GM06990 (cell line): Measurements from ENCODE around the gene KIAA1328.

Source experiments
- DNase-seq: peaks from one replicate; pipeline ENCODE4 v3.0.0-alpha.2; 2011; ENCODE audit not compliant: insufficient read length; ENCODE audit errors: extremely low read depth
- H3K27me3 ChIP-seq: replicated peaks from 2 replicates; pipeline ENCODE4 v1.6.0; 2011; ENCODE audit warnings: low read length; ENCODE audit not compliant: control insufficient read depth, insufficient read depth
- H3K36me3 ChIP-seq: 2 replicates; pipeline ENCODE4 v1.5.1; 2011; ENCODE audit warnings: low read length; ENCODE audit not compliant: control insufficient read depth, insufficient read depth
- H3K4me3 ChIP-seq: replicated peaks from 2 replicates; pipeline ENCODE4 v1.5.1; 2011; ENCODE audit warnings: low read depth, mild to moderate bottlenecking, control low read depth, low read length
- CTCF ChIP-seq: IDR thresholded peaks from 2 replicates; pipeline ENCODE4 v1.5.1; 2011; ENCODE audit warnings: low read length, control low read depth, mild to moderate bottlenecking, inconsistent platforms; ENCODE audit not compliant: insufficient read depth, poor library complexity, severe bottlenecking

Gene KIAA1328

GRCh38 chr18:36895606-36896005 is 66.7 kb downstream of the KIAA1328 start:
- DNase-seq: no peak

GRCh38 chr18:36897253-36897652 is 68.3 kb downstream of the KIAA1328 start:
- TF ChIP-seq CTCF: no peak
- DNase-seq: no peak

More at GRCh38 chr18:36895606-36896005, 66.7 kb downstream of the KIAA1328 start:
- TF ChIP-seq CTCF: no peak
- Histone ChIP-seq H3K36me3 (no peaks in the 10 kb centered on the region), H3K4me3 (no peak overlapping the region), H3K27me3 (no peaks in the 10 kb centered on the region)

GRCh38 chr18:36899289-36899688 is 70.4 kb downstream of the KIAA1328 start:
- Histone ChIP-seq H3K4me3 (no peak overlapping the region), H3K36me3 (no peaks in the 10 kb centered on the region), H3K27me3 (no peaks in the 10 kb centered on the region)
- peak; percentile 21 for TF ChIP-seq CTCF
- no peak for DNase-seq

More at GRCh38 chr18:36897253-36897652, 68.3 kb downstream of the KIAA1328 start:
- Histone ChIP-seq H3K4me3 (no peak overlapping the region), H3K27me3 (no peaks in the 10 kb centered on the region), H3K36me3 (no peaks in the 10 kb centered on the region)

- DNase-seq: no peak
- Histone ChIP-seq H3K36me3 (no peaks in the 10 kb centered on the region), H3K27me3 (no peaks in the 10 kb centered on the region), H3K4me3 (no peak overlapping the region)
- TF ChIP-seq CTCF: no peak
These were observed 71.5 kb downstream of the KIAA1328 start for GRCh38 chr18:36900466-36900865.

- DNase-seq: no peak
- no peak for TF ChIP-seq CTCF
- no peaks in the 10 kb centered on the region for H3K36me3 ChIP-seq
- H3K4me3 ChIP-seq: no peak overlapping the region
- H3K27me3 ChIP-seq: no peaks in the 10 kb centered on the region
These were observed 72.4 kb downstream of the KIAA1328 start for GRCh38 chr18:36901277-36901701.

GRCh38 chr18:36903215-36903928 is 74.4 kb downstream of the KIAA1328 start:
- H3K4me3 ChIP-seq: no peak overlapping the region
- H3K36me3 ChIP-seq: no peaks in the 10 kb centered on the region
- TF ChIP-seq CTCF: no peak
- no peaks in the 10 kb centered on the region for H3K27me3 ChIP-seq
- DNase-seq: no peak
